ENCODE measurements around the gene TMEM201.

The TMEM201 gene

DNA sequence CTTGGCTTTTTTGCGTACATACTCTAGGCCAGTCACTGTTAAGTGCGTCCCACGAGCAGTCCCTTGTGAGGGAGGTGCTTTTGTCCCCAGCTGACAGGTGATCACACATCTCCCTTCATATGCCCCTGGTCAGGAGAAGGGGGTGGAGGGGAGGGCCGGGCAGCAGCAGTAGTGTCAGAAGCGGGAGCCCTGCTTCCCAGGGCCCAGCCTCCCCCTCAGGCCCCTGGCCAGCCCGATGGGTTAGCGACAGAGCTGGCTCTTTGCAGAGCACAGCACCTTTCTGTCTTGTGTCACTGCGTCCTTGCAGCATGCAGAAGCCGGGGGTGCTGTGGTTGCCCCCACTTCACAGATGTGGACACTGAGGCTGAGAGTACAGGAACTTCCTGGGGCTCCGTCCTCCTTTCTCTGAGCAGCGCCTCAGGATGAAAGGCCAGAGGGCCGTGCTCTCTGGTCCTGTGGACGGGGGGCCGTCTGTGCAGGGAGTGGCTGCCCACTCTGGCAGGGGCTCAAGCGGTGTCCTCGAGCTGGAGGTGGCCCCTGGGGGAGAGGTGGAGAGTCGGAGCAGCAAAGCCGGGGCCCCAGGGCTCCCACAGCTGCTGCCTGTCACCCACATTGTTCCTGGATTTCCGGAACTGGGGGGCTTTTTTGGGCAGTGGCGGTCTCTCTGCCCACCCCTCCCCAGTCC, 5.9 kb downstream of the TMEM201 start:
- in situ Hi-C loops (cut with MboI; ENCODE audit: low pct_unique_long_range_greater_than_20kb, low sequenced_read_pairs, unreplicated experiment) = no loop called here
- TF ChIP-seq, protein P1, sequence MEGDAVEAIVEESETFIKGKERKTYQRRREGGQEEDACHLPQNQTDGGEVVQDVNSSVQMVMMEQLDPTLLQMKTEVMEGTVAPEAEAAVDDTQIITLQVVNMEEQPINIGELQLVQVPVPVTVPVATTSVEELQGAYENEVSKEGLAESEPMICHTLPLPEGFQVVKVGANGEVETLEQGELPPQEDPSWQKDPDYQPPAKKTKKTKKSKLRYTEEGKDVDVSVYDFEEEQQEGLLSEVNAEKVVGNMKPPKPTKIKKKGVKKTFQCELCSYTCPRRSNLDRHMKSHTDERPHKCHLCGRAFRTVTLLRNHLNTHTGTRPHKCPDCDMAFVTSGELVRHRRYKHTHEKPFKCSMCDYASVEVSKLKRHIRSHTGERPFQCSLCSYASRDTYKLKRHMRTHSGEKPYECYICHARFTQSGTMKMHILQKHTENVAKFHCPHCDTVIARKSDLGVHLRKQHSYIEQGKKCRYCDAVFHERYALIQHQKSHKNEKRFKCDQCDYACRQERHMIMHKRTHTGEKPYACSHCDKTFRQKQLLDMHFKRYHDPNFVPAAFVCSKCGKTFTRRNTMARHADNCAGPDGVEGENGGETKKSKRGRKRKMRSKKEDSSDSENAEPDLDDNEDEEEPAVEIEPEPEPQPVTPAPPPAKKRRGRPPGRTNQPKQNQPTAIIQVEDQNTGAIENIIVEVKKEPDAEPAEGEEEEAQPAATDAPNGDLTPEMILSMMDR (IDR thresholded peaks at IDR 0.05; ENCODE audit: extremely low read depth, insufficient read depth, missing control alignments) = no peak
- DNase-seq (ENCODE audit: low spot score) = no peak

DNA sequence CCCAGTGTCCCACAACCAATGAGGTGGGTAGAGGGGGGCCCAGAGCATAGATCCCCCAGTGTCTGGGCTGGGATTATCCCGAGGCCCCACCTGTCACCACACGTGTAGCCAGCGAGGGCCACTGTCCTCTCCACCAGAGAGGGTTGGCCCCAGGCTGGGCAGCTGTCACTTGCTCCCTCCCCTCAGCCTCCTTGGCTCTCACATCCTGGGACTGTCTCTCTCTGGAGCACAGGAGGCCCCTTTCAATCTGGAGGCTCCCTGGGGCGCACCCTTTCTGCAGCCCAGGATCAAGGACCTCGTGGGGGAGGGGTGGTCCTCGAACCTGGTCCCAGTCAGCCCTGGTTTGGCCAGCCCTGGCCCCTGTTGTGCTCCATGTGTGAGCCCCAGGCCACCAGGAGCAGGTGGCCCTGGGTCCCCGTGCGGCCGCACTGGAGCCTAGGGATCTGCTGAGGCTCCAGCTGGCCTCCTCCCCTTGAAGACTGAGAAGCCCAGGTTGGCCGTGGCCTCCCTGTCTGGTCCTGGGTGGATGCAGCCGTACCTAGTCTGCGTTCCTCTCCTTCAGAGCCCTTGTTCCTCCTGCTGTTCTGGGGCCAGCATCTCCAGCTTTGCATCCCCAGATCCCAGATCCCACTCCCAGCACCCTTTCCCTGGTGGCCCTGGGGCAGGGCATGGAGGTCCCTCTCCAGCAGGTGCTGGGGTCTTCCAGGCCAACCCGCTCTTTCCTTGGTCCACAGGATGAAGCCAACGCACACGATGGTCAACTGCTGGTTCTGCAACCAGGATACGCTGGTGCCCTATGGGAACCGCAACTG, 6.7 kb downstream of the TMEM201 start:
- TF ChIP-seq, protein P1 (IDR thresholded peaks at IDR 0.05; ENCODE audit: extremely low read depth, insufficient read depth, missing control alignments) = no peak
- in situ Hi-C loops (cut with MboI; ENCODE audit: low pct_unique_long_range_greater_than_20kb, low sequenced_read_pairs, unreplicated experiment) = no loop called here
- no peak for DNase-seq (ENCODE audit: low spot score)

DNA sequence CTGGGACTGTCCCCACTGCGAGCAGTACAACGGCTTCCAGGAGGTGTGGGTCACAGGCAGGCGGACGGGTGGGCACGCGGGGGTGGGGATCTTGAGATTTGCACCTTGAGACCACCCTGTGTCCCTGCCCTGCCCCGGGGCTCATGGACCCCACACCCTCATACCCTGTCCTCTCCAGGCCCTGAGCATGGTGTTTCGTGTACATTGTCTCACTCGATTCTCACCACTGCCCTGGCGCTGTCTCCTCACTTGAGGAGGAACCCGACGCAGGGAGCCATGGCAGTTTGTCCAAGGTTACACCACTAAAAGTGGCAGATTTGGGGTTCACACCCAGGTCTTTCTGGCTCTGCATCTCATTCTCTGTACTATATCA, 7.2 kb downstream of the TMEM201 start:
- DNase-seq (ENCODE audit: low spot score) = no peak
- in situ Hi-C loops (cut with MboI; ENCODE audit: low pct_unique_long_range_greater_than_20kb, low sequenced_read_pairs, unreplicated experiment) = no loop called here
- TF ChIP-seq, protein P1 (IDR thresholded peaks at IDR 0.05; ENCODE audit: extremely low read depth, insufficient read depth, missing control alignments) = no peak

DNA sequence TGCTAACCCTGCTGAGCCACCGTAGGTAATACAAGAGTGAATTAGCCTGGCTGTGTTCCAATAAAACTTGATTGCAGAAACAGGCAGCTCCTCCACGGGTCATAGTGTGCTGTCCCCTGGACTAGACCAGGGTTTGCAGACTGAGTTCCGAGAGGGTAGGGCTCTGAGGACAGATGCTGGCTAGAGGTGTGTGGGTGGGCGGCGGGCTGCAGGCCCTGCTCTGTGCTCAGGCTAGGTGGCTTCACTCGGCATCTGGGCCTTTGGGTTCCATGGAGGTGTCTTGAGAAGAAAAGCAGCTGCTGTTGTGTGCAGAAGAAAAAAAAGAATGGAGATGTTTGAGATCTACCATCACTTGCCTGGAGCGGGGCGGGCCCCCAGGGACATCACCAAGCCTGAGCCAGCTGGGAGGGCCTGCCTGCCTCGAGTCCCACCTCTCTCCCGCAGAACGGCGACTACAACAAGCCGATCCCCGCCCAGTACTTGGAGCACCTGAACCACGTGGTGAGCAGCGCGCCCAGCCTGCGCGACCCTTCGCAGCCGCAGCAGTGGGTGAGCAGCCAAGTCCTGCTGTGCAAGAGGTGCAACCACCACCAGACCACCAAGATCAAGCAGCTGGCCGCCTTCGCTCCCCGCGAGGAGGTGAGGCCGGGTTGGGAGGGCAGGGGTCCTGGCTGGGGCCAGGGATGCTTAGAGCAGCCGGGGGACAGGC, 7.9 kb downstream of the TMEM201 start:
- no peak for DNase-seq (ENCODE audit: low spot score)
- TF ChIP-seq, protein P1 (IDR thresholded peaks at IDR 0.05; ENCODE audit: extremely low read depth, insufficient read depth, missing control alignments) = no peak
- in situ Hi-C loops (cut with MboI; ENCODE audit: low pct_unique_long_range_greater_than_20kb, low sequenced_read_pairs, unreplicated experiment) = no loop called here

DNA sequence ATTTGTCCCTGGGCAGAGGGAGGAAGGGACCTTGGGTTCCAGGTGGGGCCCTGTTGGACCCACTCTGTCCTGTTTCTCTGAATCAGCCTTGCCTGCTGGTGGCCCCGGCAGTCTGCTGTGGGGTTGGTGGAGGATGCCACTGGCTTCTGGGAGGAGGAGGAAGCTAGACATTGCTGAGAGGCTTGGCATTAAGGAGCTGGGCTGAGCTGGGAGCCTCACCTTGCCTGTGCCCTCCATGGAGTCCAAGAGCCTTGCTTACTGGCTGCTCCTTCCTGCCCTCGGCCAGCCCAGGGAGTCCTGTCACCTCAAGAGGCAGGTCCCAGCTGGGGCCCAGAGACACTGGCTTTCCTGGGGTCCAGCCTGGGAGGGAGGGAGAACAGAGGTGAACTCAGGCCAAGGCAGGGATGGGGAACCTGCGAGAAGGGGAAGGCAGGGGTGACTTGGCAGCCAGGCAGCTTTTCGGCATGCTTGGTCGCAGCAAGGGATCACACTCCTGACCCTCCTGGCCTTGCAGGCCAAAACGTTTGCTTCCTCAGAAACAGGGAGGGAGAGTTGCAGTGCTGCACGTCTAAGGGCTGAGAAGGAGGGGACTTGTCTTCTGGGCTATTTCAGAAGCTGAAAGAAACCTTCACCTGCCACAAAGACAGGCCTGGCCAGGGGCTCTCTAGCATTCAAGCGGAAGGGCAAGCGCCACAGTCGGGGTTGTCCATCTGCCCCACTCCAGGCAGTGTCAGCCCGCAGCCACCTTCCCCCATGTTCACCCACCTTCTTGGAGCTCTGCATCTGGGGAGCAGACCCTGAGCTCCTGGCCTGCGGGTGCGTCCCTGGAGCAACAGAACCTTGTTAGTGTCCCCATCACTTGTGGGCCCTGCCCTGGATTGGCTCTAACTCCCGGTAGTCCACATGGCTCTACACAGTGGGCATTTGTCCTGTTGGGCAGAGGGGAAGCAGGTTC, 8.9 kb downstream of the TMEM201 start:
- TF ChIP-seq, protein P1 (IDR thresholded peaks at IDR 0.05; ENCODE audit: extremely low read depth, insufficient read depth, missing control alignments) = no peak
- no peak for DNase-seq (ENCODE audit: low spot score)
- in situ Hi-C loops (cut with MboI; ENCODE audit: low pct_unique_long_range_greater_than_20kb, low sequenced_read_pairs, unreplicated experiment) = no loop called here

DNA sequence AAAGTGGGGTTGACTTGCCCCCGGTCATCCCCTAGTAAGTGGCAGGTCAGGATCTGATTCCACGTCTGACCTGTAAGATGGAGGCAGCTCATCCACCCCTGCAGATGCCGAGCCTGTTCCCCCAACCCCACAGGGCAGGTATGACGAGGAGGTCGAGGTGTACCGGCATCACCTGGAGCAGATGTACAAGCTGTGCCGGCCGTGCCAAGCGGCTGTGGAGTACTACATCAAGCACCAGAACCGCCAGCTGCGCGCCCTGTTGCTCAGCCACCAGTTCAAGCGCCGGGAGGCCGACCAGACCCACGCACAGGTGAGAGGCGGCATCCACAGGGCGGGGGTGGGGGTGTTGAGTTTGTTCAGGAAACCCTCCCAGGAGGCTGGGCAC, 9.6 kb downstream of the TMEM201 start:
- DNase-seq (ENCODE audit: low spot score) = no peak
- TF ChIP-seq, protein P1 (IDR thresholded peaks at IDR 0.05; ENCODE audit: extremely low read depth, insufficient read depth, missing control alignments) = no peak
- in situ Hi-C loops (cut with MboI; ENCODE audit: low pct_unique_long_range_greater_than_20kb, low sequenced_read_pairs, unreplicated experiment) = no loop called here
